ENCODE results near the gene LSMEM2. TPM values are rescaled to one million over a fixed set of nuclear protein-coding genes. Genes with fewer than 3 reads are reported as not detected.

Gene LSMEM2
- total RNA-seq, 3 donors from 2014 or later: not detected

- Histone ChIP-seq H3K9me3 (no peaks in the 10 kb centered on the region), H3K27me3 (no peaks in the 10 kb centered on the region), H3K36me3 (no peaks in the 10 kb centered on the region), H3K4me1 (peaks cover 5 to 11% of the 10 kb centered on the region in 2 donors), H3K4me3 (peak overlapping the region in 2 of 3 donors; percentile 96 to 98), H3K27ac (peak overlapping the region; percentile 92 to 96)
- TF ChIP-seq POLR2AphosphoS5 (IDR thresholded peaks at IDR 0.05): no peak
- TF ChIP-seq CTCF (IDR thresholded peaks at IDR 0.05): no peak
- TF ChIP-seq POLR2A (IDR thresholded peaks at IDR 0.05): no peak
- intact Hi-C loops (cut with DNase I; ENCODE audit: low total_unique reads): no loop called here
- DNase-seq (ENCODE audit: low spot score in 2 of 2): no peak
Observed at GRCh38 chr3:50293079-50293801, 14.4 kb downstream of the LSMEM2 start.

GRCh38 chr3:50294089-50294488, 15.2 kb downstream of the LSMEM2 start:
- DNase-seq (ENCODE audit: low spot score in 2 of 2): no peak
- H3K9me3 ChIP-seq: no peaks in the 10 kb centered on the region
- H3K4me1 ChIP-seq: peaks cover 5 to 16% of the 10 kb centered on the region in 2 donors
- intact Hi-C loops (cut with DNase I; ENCODE audit: low total_unique reads): no loop called here
- H3K27ac ChIP-seq: no peak overlapping the region
- TF ChIP-seq POLR2AphosphoS5 (IDR thresholded peaks at IDR 0.05) (no peak), CTCF (IDR thresholded peaks at IDR 0.05) (no peak), POLR2A (IDR thresholded peaks at IDR 0.05) (no peak)
- H3K4me3 ChIP-seq: no peak overlapping the region
- no peaks in the 10 kb centered on the region for H3K36me3 ChIP-seq
- H3K27me3 ChIP-seq: no peaks in the 10 kb centered on the region

DNA sequence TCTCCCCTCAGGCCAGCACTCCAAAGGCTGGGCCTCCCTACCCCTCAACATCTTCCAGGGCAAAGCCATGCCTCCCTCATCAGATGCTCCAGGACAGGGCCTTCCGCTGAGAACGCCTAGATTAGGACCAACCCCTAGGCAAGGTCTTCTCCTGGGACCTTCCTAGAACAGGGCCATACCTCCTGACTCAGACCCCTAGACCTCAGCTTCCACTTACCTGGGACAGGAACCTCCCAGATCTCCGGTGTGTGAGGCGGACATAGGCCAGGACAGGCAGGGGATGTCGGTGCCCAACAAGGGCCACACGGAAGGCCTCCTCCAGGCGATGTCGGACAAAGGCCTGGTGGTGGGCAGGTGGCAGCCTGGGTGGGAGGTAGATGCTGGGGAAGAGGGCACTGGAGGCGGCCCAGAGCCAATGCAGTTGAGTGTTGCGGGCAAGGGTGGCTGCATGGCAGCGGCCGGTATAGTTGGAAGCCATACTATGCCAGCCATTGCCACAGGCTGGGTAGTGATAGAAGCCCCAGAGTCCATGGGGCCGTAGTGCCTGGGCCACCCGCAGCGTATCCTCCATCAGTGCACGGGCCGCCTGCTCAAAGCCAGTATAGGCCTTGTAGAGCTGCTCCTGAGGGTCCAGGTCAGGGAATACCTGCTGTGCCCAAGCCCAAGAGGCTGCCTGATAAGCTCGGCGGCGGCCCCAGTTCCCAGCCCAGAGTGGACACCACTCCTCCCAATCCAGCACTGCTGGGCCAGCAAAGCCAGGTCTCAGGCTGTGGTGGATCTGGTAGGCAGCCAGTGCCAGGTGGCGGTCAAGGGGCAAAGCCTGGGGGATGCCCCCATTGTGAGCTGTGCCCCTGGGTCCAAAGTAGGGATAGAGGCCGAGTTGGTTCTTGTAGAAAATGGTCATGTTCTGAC, 15.9 kb downstream of the LSMEM2 start:
- no peak overlapping the region for H3K27ac ChIP-seq
- H3K36me3 ChIP-seq: no peaks in the 10 kb centered on the region
- no peak overlapping the region for H3K4me3 ChIP-seq
- H3K9me3 ChIP-seq: no peaks in the 10 kb centered on the region
- no peak for DNase-seq (ENCODE audit: low spot score in 2 of 2)
- no peak for TF ChIP-seq POLR2AphosphoS5 (IDR thresholded peaks at IDR 0.05)
- no peak for TF ChIP-seq CTCF (IDR thresholded peaks at IDR 0.05)
- no peak for TF ChIP-seq POLR2A (IDR thresholded peaks at IDR 0.05)
- intact Hi-C loops (cut with DNase I; ENCODE audit: low total_unique reads): loop anchor here (5.0 kb wide), 2 partner anchors 862 to 1043 kb away; no protein-coding TSS in a partner anchor
- peaks cover 5 to 16% of the 10 kb centered on the region in 2 donors for H3K4me1 ChIP-seq
- no peaks in the 10 kb centered on the region for H3K27me3 ChIP-seq

- Histone ChIP-seq H3K27ac (no peak overlapping the region), H3K36me3 (no peaks in the 10 kb centered on the region), H3K4me1 (peaks cover 9 to 16% of the 10 kb centered on the region in 2 donors), H3K9me3 (no peaks in the 10 kb centered on the region), H3K27me3 (no peaks in the 10 kb centered on the region), H3K4me3 (no peak overlapping the region)
- DNase-seq (ENCODE audit: low spot score in 2 of 2): no peak
- TF ChIP-seq CTCF (IDR thresholded peaks at IDR 0.05) (no peak), POLR2A (IDR thresholded peaks at IDR 0.05) (no peak), POLR2AphosphoS5 (IDR thresholded peaks at IDR 0.05) (no peak)
- intact Hi-C loops (cut with DNase I; ENCODE audit: low total_unique reads): loop anchor here (5.0 kb wide), 2 partner anchors 863 to 1042 kb away; no protein-coding TSS in a partner anchor
Observed at GRCh38 chr3:50295553-50296431, 16.9 kb downstream of the LSMEM2 start.
